Neural cell (in vitro differentiated cells): ENCODE results near the gene ZNF324B.

Source experiments
- EZH2 ChIP-seq: fragments of 200-600, 300-800 bp; shearing (Covaris generic), sonication (generic); IDR thresholded peaks from 2 replicates; pipeline ENCODE4 v1.6.1; 2014; ENCODE audit warnings: antibody characterized with exemption, low read length, borderline replicate concordance, mild to moderate bottlenecking; ENCODE audit not compliant: insufficient read depth, poor library complexity, severe bottlenecking
- RAD21 ChIP-seq: fragments of 450-650 bp; conservative IDR thresholded peaks from 2 replicates; pipeline ENCODE4 v1.6.1; 2014; ENCODE audit warnings: antibody characterized with exemption, mild to moderate bottlenecking, moderate library complexity
- TF ChIP-seq, protein P1 (sequence below): IDR thresholded peaks from 2 replicates; pipeline ENCODE4 v1.6.1; 2012; ENCODE audit warnings: borderline replicate concordance

DNA sequence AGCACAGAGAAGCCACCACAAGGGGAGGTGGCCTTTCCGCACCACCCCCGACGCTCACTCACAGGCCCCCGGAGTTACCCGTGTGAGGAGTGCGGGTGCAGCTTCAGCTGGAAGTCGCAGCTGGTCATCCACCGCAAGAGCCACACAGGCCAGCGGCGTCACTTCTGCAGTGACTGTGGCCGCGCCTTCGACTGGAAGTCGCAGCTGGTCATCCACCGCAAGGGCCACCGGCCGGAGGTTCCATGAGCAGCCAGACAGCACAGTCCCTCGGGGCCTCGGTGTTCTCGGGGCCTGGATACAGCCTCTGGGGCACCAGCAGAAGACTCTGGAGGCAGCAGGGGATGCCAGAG, 29.0 kb downstream of the ZNF324B start:
- TF ChIP-seq, protein P1, sequence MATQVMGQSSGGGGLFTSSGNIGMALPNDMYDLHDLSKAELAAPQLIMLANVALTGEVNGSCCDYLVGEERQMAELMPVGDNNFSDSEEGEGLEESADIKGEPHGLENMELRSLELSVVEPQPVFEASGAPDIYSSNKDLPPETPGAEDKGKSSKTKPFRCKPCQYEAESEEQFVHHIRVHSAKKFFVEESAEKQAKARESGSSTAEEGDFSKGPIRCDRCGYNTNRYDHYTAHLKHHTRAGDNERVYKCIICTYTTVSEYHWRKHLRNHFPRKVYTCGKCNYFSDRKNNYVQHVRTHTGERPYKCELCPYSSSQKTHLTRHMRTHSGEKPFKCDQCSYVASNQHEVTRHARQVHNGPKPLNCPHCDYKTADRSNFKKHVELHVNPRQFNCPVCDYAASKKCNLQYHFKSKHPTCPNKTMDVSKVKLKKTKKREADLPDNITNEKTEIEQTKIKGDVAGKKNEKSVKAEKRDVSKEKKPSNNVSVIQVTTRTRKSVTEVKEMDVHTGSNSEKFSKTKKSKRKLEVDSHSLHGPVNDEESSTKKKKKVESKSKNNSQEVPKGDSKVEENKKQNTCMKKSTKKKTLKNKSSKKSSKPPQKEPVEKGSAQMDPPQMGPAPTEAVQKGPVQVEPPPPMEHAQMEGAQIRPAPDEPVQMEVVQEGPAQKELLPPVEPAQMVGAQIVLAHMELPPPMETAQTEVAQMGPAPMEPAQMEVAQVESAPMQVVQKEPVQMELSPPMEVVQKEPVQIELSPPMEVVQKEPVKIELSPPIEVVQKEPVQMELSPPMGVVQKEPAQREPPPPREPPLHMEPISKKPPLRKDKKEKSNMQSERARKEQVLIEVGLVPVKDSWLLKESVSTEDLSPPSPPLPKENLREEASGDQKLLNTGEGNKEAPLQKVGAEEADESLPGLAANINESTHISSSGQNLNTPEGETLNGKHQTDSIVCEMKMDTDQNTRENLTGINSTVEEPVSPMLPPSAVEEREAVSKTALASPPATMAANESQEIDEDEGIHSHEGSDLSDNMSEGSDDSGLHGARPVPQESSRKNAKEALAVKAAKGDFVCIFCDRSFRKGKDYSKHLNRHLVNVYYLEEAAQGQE, result no peak
- no peak for TF ChIP-seq RAD21
- TF ChIP-seq EZH2, result no peak
